NT2/D1 (cell line): ENCODE measurements around the gene NRXN2.

ENCODE experiments used
- SUZ12 ChIP-seq: IDR thresholded peaks from 2 replicates; pipeline ENCODE4 v1.6.1; 2011; ENCODE audit not compliant: insufficient read length, insufficient read depth; ENCODE audit errors: extremely low read depth
- YY1 ChIP-seq: IDR thresholded peaks from 2 replicates; pipeline ENCODE4 v1.6.1; 2011; ENCODE audit not compliant: insufficient read length, insufficient read depth
- ZNF274 ChIP-seq: IDR thresholded peaks from 2 replicates; pipeline ENCODE4 v1.6.1; 2011; ENCODE audit warnings: mild to moderate bottlenecking, low read depth, low read length

GRCh38 chr11:64658265-64658664, 64.7 kb downstream of the NRXN2 start:
- no peak for TF ChIP-seq SUZ12
- TF ChIP-seq YY1: no peak
- no peak for TF ChIP-seq ZNF274
